Measurements from ENCODE around the gene C2CD2L.
A peak's percentile ranks its signal among the peaks of the same experiment; 100 is the strongest.
"Not testable (repeated sequence)": the region's sequence is repeated elsewhere in the genome, so short reads cannot be mapped to it uniquely, and the experiment has no call there.

C2CD2L gene

GRCh38 chr11:119106564-119107537, at the start of gene C2CD2L:
Gene C2CD2L (plus strand): TSS chr11:119107344. CDS start chr11:119107742, 398 bp downstream.
- peak; percentile 74 for DNase-seq

DNA sequence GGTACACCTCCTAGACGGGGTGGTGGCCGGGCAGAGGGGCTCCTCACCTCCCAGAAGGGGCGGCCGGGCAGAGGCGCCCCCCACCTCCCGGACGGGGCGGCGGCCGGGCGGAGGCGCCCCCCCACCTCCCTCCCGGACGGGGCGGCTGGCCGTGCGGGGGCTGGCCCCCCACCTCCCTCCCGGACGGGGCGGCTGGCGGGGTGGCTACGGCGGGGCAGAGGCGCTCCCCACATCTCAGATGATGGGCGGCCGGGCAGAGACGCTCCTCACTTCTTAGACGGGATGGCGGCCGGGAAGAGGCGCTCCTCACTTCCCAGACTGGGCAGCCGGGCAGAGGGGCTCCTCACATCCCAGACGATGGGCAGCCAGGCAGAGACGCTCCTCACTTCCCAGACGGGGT, 48.0 kb upstream of the C2CD2L start:
- DNase-seq = not testable (repeated sequence)

GRCh38 chr11:119061256-119061655, 45.9 kb upstream of the C2CD2L start:
- DNase-seq = no peak

GRCh38 chr11:119062779-119063178, 44.4 kb upstream of the C2CD2L start:
- no peak for DNase-seq

GRCh38 chr11:119065369-119065768, 41.8 kb upstream of the C2CD2L start:
- peak; percentile 14 for DNase-seq

GRCh38 chr11:119067371-119068222, 39.5 kb upstream of the C2CD2L start, which contains the start of gene VPS11:
Gene VPS11 (plus strand): TSS chr11:119067818. CDS start chr11:119067824, 6 bp downstream.
- DNase-seq = peak; percentile 87

GRCh38 chr11:119077839-119078238, 29.3 kb upstream of the C2CD2L start:
- no peak for DNase-seq

GRCh38 chr11:119078675-119079420, 28.3 kb upstream of the C2CD2L start:
- DNase-seq = no peak

DNA sequence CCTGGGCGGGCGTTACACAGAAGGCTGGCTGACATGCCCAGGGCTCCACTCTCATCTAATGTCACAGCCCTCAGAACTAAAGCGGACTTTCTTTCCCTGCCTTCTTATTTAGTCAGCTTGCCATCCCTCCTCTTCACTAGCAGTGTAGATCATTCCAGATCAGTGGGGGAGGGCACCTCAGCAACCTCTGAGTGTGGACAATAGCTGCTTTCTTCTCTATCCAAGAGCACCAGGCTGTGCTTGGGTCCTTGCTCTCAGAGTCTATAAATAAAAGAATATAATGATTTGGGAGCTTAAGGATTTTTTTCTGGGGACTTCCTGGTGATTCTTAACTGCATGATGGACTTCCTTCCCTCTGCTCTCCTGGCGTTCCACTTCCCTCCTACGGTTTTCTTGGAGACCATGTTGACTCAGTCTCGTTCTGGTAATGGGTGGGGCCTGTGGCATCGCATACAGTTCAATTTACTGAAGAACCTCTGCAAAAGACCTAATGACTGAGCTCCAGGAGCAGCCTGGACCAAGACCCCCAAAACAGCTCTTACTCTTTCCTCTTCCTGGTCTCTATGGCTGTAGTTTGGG, 25.4 kb upstream of the C2CD2L start:
- no peak for DNase-seq

- peak; percentile 90 for DNase-seq
These were observed 22.3 kb upstream of the C2CD2L start, which contains the start of gene HMBS for GRCh38 chr11:119084663-119085436. Gene HMBS (plus strand): TSS chr11:119084881. CDS start chr11:119085034, 153 bp downstream.

DNA sequence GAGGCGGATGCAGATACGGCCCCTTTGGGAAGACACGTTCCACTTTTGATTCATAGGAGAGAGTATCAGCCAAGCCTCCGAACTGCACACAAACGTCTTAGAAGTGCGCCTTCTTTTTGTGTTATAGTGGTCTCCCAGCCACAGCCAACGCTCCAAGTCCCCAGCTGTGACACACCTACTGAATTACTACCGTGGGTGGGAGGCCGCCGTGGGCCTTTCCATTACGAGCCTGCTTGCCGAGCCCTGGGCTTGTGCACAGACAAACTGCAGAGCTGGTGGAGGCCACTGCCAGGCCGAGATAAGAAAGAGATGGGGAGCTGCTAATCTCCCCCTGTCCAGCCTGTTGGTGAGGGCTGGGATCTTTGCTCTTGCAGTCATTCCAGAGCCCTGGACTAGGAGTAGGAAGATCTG, 21.7 kb upstream of the C2CD2L start:
- no peak for DNase-seq

- DNase-seq = no peak
These were observed 20.0 kb upstream of the C2CD2L start for GRCh38 chr11:119087123-119087522.

DNA sequence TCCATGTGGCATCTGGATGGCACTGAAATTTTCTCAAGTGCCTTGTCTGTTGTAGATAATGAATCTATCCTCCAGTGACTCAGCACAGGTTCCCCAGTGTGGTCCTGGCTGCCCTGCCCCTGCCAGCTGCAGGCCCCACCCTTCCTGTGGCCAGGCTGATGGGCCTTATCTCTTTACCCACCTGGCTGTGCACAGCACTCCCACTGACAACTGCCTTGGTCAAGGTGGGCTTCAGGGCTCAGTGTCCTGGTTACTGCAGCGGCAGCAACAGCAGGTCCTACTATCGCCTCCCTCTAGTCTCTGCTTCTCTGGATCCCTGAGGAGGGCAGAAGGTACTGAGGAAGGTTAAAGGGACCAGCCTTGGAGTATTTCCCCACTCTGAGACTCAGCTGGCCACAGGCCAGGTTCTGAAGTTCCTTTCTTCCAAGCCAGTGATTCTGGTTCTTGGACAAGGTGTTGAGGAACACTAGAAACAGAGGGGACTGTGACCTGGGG, 19.4 kb upstream of the C2CD2L start:
- DNase-seq = no peak

DNA sequence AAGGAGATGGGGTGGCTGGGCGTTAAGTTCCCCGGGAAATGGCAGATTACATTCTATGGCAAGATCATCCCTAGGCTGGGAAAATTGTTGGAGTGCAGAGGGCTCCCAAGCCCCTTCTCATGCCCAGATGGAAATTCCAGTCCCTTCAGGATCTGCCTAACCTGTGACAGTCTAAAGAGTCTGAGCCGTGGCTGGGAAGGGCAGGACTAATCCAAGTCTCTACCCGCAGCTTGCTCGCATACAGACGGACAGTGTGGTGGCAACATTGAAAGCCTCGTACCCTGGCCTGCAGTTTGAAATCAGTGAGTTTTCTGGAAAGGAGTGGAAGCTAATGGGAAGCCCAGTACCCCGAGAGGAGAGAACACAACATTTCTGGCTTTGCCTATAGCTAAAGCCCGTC, 18.7 kb upstream of the C2CD2L start:
- no peak for DNase-seq

- no peak for DNase-seq
These were observed 17.8 kb upstream of the C2CD2L start for GRCh38 chr11:119089319-119089718.

- DNase-seq = no peak
These were observed 16.0 kb upstream of the C2CD2L start for GRCh38 chr11:119091178-119091577.

DNA sequence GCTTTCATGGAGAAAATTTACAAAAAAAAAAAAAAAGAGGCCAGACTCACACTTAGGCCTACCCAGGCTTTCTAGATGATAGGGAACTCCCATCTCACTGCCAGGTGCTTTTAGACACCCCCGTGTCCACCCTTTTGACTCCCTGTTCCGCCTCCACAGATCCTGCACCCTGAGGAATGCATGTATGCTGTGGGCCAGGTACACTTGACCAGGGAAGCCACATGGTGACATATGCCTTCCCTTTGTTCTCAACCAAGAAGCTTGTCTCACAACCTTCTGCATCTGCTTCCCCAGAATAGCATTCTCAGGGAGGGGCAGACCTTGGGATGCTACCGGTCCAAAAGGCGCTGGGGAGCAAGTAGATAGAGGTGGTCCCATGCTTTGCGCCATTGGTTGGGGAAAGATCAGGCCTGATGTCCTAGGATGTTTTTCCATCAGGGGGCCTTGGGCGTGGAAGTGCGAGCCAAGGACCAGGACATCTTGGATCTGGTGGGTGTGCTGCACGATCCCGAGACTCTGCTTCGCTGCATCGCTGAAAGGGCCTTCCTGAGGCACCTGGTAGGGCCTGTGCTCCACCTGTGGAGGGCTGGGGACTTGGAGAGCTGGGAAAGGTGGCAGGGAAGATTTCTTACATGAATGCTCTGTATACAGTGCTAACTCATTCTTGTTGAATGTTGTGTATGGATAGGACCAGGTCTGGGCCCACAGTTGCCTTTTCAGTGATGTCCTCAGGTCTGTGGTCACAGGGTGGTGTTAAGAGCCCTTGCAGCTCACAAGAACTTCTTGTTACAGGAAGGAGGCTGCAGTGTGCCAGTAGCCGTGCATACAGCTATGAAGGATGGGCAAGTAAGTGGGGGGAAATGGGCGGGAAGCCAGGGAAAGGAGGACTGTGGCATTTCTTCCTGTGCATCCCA, 14.9 kb upstream of the C2CD2L start:
- no peak for DNase-seq

DNA sequence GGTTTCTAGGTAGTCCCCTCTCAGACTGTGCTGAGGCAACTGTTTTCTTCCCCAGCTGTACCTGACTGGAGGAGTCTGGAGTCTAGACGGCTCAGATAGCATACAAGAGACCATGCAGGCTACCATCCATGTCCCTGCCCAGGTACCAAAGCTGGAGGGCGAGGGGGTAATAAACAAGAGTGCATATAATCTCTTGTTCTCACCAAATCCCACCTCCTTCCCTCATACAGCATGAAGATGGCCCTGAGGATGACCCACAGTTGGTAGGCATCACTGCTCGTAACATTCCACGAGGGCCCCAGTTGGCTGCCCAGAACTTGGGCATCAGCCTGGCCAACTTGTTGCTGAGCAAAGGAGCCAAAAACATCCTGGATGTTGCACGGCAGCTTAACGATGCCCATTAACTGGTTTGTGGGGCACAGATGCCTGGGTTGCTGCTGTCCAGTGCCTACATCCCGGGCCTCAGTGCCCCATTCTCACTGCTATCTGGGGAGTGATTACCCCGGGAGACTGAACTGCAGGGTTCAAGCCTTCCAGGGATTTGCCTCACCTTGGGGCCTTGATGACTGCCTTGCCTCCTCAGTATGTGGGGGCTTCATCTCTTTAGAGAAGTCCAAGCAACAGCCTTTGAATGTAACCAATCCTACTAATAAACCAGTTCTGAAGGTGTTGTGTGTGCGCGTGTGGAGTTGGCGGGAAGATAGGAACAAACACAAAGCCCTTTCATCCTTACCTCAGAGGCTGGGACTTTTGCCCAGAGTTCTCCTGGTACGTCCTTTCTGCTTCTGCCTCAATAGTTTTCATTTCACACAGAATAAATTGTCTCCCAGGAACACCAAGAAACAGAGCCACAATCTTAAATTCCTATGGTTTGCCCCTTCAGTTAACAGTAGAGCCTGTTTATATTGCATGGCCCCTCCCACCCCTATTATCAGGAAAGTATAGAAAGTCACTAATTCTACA, 14.0 kb upstream of the C2CD2L start:
- no peak for DNase-seq

Measured in NCI-H446 treated with DMSO at 0.1 percent for 48 hours (cell line).